ENCODE measurements around the gene SEL1L2. TPM values are rescaled to one million over a fixed set of nuclear protein-coding genes. Genes with fewer than 3 reads are reported as not detected.

Gene SEL1L2
- total RNA-seq, 1 experiment from 2014 or later: not detected

DNA sequence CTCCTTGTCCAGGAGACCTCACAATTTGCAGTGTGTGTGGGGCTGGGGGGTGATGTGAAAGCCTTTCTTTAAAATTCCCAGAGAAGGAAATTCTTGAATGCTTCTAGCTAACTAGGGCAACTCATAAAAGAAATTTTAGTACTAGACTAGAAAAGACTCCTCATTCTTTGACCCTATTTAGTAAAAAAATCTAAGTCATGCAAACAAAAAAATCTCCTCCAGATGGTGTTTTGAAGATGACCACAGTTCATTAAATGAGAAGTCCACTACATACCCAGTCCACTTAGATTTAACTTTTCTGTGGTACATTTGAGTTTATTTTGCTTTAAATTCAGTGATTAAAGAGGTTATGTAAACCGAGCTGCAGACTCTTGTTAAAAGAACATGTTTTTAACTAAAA is 138.1 kb downstream of the SEL1L2 start:
- TF ChIP-seq, protein P1, sequence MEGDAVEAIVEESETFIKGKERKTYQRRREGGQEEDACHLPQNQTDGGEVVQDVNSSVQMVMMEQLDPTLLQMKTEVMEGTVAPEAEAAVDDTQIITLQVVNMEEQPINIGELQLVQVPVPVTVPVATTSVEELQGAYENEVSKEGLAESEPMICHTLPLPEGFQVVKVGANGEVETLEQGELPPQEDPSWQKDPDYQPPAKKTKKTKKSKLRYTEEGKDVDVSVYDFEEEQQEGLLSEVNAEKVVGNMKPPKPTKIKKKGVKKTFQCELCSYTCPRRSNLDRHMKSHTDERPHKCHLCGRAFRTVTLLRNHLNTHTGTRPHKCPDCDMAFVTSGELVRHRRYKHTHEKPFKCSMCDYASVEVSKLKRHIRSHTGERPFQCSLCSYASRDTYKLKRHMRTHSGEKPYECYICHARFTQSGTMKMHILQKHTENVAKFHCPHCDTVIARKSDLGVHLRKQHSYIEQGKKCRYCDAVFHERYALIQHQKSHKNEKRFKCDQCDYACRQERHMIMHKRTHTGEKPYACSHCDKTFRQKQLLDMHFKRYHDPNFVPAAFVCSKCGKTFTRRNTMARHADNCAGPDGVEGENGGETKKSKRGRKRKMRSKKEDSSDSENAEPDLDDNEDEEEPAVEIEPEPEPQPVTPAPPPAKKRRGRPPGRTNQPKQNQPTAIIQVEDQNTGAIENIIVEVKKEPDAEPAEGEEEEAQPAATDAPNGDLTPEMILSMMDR (IDR thresholded peaks at IDR 0.05; ENCODE audit: insufficient read depth in 1 of 2, low read depth in 1 of 2, low read length in 1 of 2, severe bottlenecking in 1 of 2, unreplicated experiment in 1 of 2): no peak
- H3K27ac Mint-ChIP-seq (ENCODE audit: unreplicated experiment): no peak overlapping the region
- Histone ChIP-seq H3K27me3 (replicated peaks; ENCODE audit: control insufficient read depth, insufficient read depth, low read length) (no peaks in the 10 kb centered on the region; the same call in 1 of the 2 replicates), H3K9me3 (no peaks in the 10 kb centered on the region), H3K36me3 (ENCODE audit: control insufficient read depth, insufficient read depth, low read length) (no peaks in the 10 kb centered on the region), H3K4me1 (no peaks in the 10 kb centered on the region), H3K4me3 (ENCODE audit: low read depth, low read length) (no peak overlapping the region)
- BruUV-seq (replicated peaks): no TSS peak
- POLR2A ChIA-PET: no interaction called here
- no peaks in the 10 kb centered on the region for H3K4me1 Mint-ChIP-seq (ENCODE audit: low read depth, unreplicated experiment)
- CTCF ChIA-PET: no interaction called here
- H3K4me3 Mint-ChIP-seq (ENCODE audit: unreplicated experiment): no peak overlapping the region
- H3K36me3 Mint-ChIP-seq (ENCODE audit: insufficient read depth, unreplicated experiment): no peaks in the 10 kb centered on the region
- DNase-seq: no peak
- intact Hi-C loops (cut with micrococcal nuclease; ENCODE audit: unreplicated experiment): no loop called here
- peaks cover 11% of the 10 kb centered on the region for H3K9me3 Mint-ChIP-seq (ENCODE audit: unreplicated experiment)
- H3K27me3 Mint-ChIP-seq (ENCODE audit: insufficient read depth, unreplicated experiment): peaks cover 38% of the 10 kb centered on the region

DNA sequence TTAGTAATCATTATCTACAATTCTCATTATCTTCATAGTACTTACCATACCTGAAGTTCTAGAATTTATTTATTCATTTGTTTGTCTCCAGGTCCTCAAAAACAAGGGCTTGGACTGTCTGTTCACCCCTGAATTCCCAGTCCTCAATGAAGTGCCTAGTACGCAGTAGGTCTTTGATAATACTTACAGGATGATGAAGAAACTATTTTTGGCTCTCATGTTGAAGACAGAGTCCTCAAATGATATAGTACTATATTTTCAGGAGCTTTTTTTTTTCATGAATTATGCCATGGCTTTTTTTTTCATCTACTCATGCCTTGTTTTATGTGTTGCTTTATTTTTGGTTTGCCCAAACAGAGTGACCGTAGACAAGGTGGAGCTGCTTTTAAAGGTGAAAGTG is 139.1 kb downstream of the SEL1L2 start:
- Histone ChIP-seq H3K36me3 (ENCODE audit: control insufficient read depth, insufficient read depth, low read length) (no peaks in the 10 kb centered on the region), H3K27me3 (replicated peaks; ENCODE audit: control insufficient read depth, insufficient read depth, low read length) (no peaks in the 10 kb centered on the region; the same call in 1 of the 2 replicates), H3K4me3 (ENCODE audit: low read depth, low read length) (no peak overlapping the region), H3K4me1 (no peaks in the 10 kb centered on the region), H3K9me3 (no peaks in the 10 kb centered on the region)
- peaks cover 33% of the 10 kb centered on the region for H3K27me3 Mint-ChIP-seq (ENCODE audit: insufficient read depth, unreplicated experiment)
- intact Hi-C loops (cut with micrococcal nuclease; ENCODE audit: unreplicated experiment): no loop called here
- TF ChIP-seq, protein P1 (IDR thresholded peaks at IDR 0.05; ENCODE audit: insufficient read depth in 1 of 2, low read depth in 1 of 2, low read length in 1 of 2, severe bottlenecking in 1 of 2, unreplicated experiment in 1 of 2): no peak
- no peaks in the 10 kb centered on the region for H3K36me3 Mint-ChIP-seq (ENCODE audit: insufficient read depth, unreplicated experiment)
- no peak for DNase-seq
- ChIA-PET POLR2A (no interaction called here), CTCF (no interaction called here)
- BruUV-seq (replicated peaks): no TSS peak
- no peak overlapping the region for H3K27ac Mint-ChIP-seq (ENCODE audit: unreplicated experiment)
- peaks cover 11% of the 10 kb centered on the region for H3K9me3 Mint-ChIP-seq (ENCODE audit: unreplicated experiment)
- H3K4me3 Mint-ChIP-seq (ENCODE audit: unreplicated experiment): no peak overlapping the region
- H3K4me1 Mint-ChIP-seq (ENCODE audit: low read depth, unreplicated experiment): no peaks in the 10 kb centered on the region

DNA sequence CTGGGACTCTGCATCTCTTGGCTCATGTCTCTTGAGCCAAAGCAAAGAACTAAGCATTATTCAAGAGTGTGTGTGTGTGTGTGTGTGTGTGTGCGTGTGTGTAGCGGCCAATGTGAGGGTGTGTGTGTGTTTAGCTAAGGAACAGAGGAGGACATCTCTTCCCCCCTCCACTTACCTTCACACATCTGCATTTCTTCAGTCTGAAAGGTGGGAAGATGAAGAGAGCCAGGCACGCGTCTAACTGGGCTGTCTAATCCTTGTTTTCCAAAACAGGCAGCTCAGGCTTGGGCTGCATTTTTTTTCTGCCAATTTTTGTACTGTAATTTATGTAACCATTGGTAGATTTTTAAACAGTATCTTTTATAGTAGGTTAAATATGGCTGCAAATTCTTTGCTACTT is 146.1 kb downstream of the SEL1L2 start:
- peaks cover 15% of the 10 kb centered on the region for H3K27me3 Mint-ChIP-seq (ENCODE audit: insufficient read depth, unreplicated experiment)
- no peaks in the 10 kb centered on the region for H3K9me3 ChIP-seq
- intact Hi-C loops (cut with micrococcal nuclease; ENCODE audit: unreplicated experiment): no loop called here
- TF ChIP-seq, protein P1 (IDR thresholded peaks at IDR 0.05; ENCODE audit: insufficient read depth in 1 of 2, low read depth in 1 of 2, low read length in 1 of 2, severe bottlenecking in 1 of 2, unreplicated experiment in 1 of 2): no peak
- H3K4me3 Mint-ChIP-seq (ENCODE audit: unreplicated experiment): no peak overlapping the region
- H3K36me3 ChIP-seq (ENCODE audit: control insufficient read depth, insufficient read depth, low read length): no peaks in the 10 kb centered on the region
- no peak overlapping the region for H3K27ac Mint-ChIP-seq (ENCODE audit: unreplicated experiment)
- CTCF ChIA-PET: no interaction called here
- no peak for DNase-seq
- H3K4me3 ChIP-seq (ENCODE audit: low read depth, low read length): no peak overlapping the region
- BruUV-seq (replicated peaks): no TSS peak
- peaks cover 7% of the 10 kb centered on the region for H3K4me1 Mint-ChIP-seq (ENCODE audit: low read depth, unreplicated experiment)
- H3K9me3 Mint-ChIP-seq (ENCODE audit: unreplicated experiment): peaks cover 11% of the 10 kb centered on the region
- H3K36me3 Mint-ChIP-seq (ENCODE audit: insufficient read depth, unreplicated experiment): no peaks in the 10 kb centered on the region
- H3K27me3 ChIP-seq (replicated peaks; ENCODE audit: control insufficient read depth, insufficient read depth, low read length): no peaks in the 10 kb centered on the region
- H3K4me1 ChIP-seq: no peaks in the 10 kb centered on the region; the same call in 1 of the 2 replicates
- POLR2A ChIA-PET: no interaction called here

All from Caco-2 (cell line).